Tracheal epithelial cell (primary cell): Measurements from ENCODE around the gene KMT2A. TPM values are rescaled to one million over a fixed set of nuclear protein-coding genes. Genes with fewer than 3 reads are reported as not detected.

Experiments
- total RNA-seq: library from RNA; depleted of rRNA; stranded (reverse); fragments of >200 nt; gene quantifications from 2 replicates; pipeline ENCODE4 v1.2.1, GENCODE V29; 2014

KMT2A gene
- 15.2 and 17.1 TPM in 2 replicates for total RNA-seq

GRCh38 chr11:118435893-118436624 lies at the start of gene KMT2A:
TSS of gene KMT2A (plus strand) at chr11:118436492. CDS start at chr11:118436513, 21 bp downstream.

GRCh38 chr11:118401151-118401879 lies 35.0 kb upstream of the KMT2A start, which contains the start of gene ATP5MG:
TSS of gene ATP5MG (plus strand) at chr11:118401606. CDS start at chr11:118401666, 60 bp downstream.

GRCh38 chr11:118527109-118527508 lies 90.8 kb downstream of the KMT2A start, which contains the start of gene TTC36:
TSS of gene TTC36 (plus strand) at chr11:118527474. CDS start at chr11:118527495, 21 bp downstream.

DNA sequence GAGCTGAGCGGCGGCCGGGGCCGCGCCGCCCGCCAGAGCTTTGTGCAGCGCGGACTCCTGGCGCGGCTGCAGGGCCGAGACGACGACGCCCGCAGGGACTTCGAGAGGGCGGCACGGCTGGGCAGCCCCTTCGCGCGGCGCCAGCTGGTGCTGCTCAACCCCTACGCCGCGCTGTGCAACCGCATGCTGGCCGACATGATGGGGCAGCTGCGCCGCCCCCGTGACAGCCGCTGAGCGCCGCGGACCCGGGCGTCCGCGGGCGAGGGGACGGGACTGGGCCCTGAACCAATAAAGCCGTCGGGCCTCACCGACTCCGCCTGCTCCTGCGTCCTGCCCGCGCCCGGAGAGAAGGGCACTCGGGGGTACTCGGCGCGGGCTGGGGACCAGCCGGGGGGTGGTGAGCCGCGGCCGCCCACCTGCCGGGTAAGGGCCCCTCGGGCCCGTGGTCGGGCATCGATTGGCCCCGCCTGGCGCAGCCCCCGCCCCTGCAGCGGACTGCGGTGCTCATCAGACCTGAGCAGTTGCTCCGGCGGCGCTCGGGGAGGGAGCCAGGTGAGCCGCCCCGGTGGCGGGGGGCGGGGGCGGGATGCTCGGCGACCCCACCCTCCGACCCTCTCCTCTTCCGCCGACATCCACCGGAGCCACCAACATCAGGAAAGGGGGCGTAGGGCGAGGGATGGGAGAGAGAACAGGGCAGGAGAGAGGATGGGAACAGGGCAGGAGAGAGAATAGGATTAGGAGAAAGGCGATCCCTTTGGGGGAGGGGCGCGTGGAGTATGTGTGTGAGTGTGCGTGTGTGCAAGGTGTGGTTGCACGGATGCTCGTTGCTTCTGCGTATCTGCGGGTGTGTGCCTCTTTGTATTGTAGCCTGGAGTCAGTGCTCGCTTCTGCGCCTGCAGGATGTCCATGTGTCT lies 94.6 kb downstream of the KMT2A start, which contains the start of gene TMEM25:
Gene TMEM25, plus strand, starts transcription at position 510 of the 914 bp plus-strand sequence. CDS start 610 bp downstream, outside the sequence.

GRCh38 chr11:118572061-118572980 lies 136.0 kb downstream of the KMT2A start, which contains the start of gene ARCN1:
TSS of gene ARCN1 (plus strand) at chr11:118572409. CDS start at chr11:118572548, 139 bp downstream.

Other genes with a start within 250 kb of the KMT2A start
- not detected in 2 replicates for gene JAML, start 211.5 kb upstream of the KMT2A start, total RNA-seq
- 28.2 and 34.3 TPM in 2 replicates for gene MPZL3, start 184.1 kb upstream of the KMT2A start, total RNA-seq
- 72.3 and 106 TPM in 2 replicates for gene MPZL2, start 172.2 kb upstream of the KMT2A start, total RNA-seq
- not detected in 2 replicates for gene CD3E, start 131.8 kb upstream of the KMT2A start, total RNA-seq
- gene CD3D, start 93.8 kb upstream of the KMT2A start, total RNA-seq, result not detected in 2 replicates
- gene CD3G, start 92.1 kb upstream of the KMT2A start, total RNA-seq, result not detected in 2 replicates
- 22.6 and 23.1 TPM in 2 replicates for gene UBE4A, start 76.9 kb upstream of the KMT2A start, total RNA-seq
- gene ATP5MG, start 34.9 kb upstream of the KMT2A start, total RNA-seq, result 40.5 and 54.1 TPM in 2 replicates
- 1.1 and 1.7 TPM in 2 replicates for gene TTC36, start 91.0 kb downstream of the KMT2A start, total RNA-seq
- gene TMEM25, start 94.7 kb downstream of the KMT2A start, total RNA-seq, result 38.3 and 46.9 TPM in 2 replicates
- 20.0 and 21.2 TPM in 2 replicates for gene IFT46, start 129.4 kb downstream of the KMT2A start, total RNA-seq
- 71.8 and 92.5 TPM in 2 replicates for gene ARCN1, start 135.9 kb downstream of the KMT2A start, total RNA-seq
- 10.2 and 18.3 TPM in 2 replicates for gene PHLDB1, start 171.1 kb downstream of the KMT2A start, total RNA-seq
- not detected in 2 replicates for gene TREH, start 243.2 kb downstream of the KMT2A start, total RNA-seq